ENCODE measurements around the gene PTPN6. TPM values are rescaled to one million over a fixed set of nuclear protein-coding genes. Genes with fewer than 3 reads are reported as not detected.

The PTPN6 gene
- total RNA-seq, 2 donors from 2014 or later, result 18.7 to 31.4 TPM

DNA sequence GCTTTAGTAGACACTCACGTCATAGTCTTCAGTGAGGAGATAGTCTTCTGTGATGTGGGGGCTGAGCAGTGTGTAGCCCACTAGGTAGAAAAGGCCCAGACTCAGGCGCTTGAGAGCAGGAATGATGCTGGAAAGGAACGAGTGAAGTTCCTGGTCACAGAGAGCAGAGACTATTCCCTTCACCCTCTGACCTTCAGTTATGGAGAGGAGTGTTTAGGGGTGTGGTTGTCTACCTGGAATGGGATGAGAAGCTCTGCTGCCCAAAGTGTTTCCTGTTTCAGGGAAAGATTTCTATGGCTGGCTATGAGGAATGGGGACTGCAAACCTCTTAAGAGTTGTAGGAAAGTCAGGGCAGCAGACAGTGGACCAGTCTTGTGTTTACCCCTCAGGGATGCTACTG is 28.3 kb downstream of the PTPN6 start:
- intact Hi-C loops (cut with DNase I), result no loop called here
- no peak for DNase-seq (ENCODE audit: low spot score)

DNA sequence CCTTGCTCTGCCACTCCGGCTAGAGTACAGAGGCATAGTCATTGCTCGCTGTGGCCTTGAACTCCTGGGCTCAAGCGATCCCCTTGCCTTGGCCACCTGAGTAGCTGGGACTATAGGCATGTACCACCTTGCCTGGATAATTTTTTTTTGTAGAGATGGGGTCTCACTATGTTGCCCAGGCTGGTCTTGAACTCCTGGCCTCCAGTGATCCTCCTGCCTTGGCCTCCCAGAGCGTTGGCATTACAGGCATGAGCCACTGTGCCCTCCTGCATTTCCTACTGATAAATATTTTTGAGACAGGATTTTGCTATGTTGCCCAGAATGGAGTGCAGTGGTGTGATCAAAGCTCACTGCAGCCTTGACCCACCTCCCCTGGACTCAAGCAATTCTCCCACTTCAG is 28.9 kb downstream of the PTPN6 start:
- intact Hi-C loops (cut with DNase I), result no loop called here
- no peak for DNase-seq (ENCODE audit: low spot score)

DNA sequence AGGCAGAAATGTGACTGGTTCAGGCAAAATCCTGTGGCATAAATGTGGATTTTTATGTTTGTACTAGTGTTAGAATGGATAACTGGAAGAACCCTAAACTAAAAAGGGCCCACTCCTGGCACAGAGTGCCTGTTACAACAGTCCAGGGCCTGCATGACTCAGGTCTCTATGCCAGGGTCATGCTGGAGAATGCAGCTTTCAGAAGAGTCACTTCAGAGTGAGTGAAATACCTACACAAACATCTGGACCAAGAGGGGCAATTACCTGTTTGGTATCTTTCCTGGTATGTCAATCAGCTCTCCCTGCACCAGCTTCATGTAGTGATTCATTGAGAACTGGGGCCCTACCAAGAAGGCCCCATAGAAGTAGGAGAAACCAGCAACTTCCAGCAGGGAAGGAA is 29.6 kb downstream of the PTPN6 start:
- no peak for DNase-seq (ENCODE audit: low spot score)
- intact Hi-C loops (cut with DNase I), result no loop called here

DNA sequence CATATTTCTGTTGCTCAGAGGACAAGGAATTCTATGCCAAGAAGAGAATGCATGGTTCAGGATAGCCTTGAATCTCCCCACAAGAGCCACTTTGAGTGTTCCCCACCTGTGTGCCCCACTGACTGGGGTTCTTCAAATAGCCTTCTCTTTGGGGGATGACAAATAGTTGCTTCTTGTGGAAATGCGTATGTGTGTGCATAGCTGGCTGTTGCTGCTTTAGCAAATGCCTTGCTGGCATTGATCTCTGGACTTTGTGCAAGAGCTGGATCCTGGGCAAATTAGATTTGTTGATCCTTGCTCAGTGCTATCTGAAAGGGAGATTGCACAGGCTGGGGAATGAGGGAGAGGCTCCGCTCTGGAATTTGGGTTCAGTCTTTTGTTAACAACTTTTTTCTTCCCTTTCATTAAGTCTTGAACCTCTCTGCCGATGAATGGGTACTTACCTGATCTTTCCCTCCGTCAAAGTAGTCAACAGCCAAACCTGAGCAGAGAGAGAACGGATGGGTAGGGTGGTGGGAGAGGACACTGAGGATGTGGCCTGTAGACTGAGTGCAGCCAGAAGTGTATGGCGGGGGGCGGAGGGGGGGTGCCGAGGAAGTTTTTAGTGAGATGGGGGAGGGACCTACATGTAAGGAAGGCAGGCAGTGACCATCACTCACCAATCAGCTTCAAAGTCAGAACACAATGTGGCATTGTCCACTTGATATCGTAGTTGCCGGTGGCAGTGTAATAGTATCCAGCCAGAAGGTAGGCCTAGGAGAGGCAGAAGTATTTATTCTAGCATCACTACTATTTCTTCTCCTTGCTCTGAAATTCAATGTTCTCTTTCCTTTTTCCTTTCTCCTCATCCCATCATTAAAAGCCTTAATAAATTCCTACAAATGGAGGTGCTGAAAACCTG is 30.2 kb downstream of the PTPN6 start:
- intact Hi-C loops (cut with DNase I), result no loop called here
- no peak for DNase-seq (ENCODE audit: low spot score)

DNA sequence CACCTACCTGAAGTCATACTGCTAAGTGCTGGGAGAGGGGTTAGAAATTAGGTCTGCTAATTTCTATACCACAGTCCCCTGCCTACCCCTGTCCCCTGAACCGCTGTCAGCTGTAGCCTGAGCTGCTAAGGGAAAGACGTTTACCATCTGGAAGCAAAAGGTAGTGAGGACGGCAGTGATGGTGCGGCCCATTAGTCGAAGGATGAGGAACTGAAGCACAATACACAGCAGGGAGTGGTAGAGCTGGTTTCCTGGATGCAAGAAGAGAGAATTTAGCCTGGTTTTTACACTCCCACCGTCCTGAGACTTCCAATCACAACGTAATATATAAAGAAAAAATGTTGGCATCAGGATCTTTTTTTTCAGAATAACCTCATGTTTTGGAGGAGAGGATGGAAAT is 31.4 kb downstream of the PTPN6 start:
- no peak for DNase-seq (ENCODE audit: low spot score)
- intact Hi-C loops (cut with DNase I), result no loop called here

DNA sequence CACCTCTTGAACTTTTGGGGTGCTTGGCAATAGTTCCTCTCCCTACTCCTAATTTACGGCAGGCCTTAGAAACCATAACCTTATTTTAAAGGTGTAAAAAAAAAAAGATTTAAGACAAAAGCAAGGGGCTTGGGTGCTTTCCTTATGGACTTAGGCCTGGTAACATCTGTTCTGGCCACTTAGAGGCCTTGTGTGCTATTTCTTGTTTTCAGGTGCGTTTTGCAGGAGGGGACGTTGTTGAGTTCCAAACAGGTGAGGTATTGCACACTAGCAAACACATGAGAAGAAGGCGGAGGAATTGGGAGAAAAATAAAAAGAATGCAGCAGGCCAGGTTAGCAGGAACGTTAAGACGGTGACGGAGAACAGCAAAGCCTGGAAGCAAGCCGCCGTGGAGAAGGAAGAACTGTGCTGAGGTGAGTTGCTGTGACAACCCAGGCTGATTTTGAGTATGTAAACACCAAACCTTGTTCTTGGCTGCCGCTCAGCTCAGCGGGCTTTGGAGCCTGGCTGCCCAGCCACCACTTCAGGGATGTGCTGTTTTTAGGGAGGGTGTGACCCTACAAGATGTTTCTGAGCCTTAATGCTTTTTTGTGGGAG is 36.9 kb downstream of the PTPN6 start:
- intact Hi-C loops (cut with DNase I), result no loop called here
- DNase-seq (ENCODE audit: low spot score), result no peak

DNA sequence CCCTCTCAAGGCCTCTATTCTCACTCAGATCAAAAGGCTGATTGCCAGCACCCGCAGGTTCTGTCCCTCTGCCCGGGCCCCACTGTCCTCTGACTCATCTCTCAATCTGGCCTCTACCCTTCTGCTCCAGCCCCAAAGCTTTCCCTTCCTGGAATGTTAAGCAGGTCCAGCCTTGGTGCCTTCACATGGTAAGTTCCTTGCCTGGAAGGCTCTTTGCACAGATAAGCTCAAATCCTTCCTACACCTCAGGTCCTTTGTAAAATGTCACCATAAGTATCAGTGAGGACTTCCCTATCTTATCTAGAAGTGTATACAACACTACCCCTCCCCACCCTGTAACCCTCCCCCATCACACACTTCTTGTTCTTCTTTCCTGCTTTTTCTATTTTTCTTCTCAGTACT is 44.9 kb downstream of the PTPN6 start:
- intact Hi-C loops (cut with DNase I), result no loop called here
- no peak for DNase-seq (ENCODE audit: low spot score)

DNA sequence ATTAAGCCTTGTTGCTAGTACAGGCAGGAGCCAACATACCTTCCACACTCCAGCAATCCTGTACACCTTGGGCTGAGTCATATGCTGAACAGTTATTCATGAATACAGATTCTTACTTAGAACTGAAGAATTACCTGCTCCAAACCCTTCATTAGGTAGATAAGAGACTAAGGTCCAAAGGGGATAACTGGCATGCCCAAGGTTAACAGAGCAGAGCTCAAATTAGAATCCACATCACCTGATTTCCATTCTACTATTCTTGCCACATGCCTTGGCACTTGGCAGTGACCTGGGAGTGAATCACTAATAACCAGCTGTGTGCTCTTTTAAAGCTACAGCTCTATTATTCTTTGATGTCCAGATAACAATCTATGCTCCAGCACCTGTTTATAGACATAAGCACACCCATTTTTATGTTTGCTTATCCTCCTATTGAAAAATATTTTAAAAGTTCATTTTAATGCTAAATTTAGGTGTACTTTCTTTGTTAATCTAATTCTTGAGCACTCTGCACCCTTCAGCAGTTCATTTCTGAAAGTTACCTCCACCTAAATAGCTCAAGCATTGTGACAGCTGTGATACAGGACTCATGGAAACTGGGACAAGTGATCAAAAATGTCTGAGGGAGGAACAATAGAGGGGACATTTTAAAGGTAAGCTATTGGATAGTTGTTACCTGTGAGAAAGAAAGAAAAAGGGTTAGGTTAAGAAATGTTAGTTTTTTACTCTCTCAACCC is 47.7 kb downstream of the PTPN6 start:
- intact Hi-C loops (cut with DNase I), result no loop called here
- DNase-seq (ENCODE audit: low spot score), result no peak

DNA sequence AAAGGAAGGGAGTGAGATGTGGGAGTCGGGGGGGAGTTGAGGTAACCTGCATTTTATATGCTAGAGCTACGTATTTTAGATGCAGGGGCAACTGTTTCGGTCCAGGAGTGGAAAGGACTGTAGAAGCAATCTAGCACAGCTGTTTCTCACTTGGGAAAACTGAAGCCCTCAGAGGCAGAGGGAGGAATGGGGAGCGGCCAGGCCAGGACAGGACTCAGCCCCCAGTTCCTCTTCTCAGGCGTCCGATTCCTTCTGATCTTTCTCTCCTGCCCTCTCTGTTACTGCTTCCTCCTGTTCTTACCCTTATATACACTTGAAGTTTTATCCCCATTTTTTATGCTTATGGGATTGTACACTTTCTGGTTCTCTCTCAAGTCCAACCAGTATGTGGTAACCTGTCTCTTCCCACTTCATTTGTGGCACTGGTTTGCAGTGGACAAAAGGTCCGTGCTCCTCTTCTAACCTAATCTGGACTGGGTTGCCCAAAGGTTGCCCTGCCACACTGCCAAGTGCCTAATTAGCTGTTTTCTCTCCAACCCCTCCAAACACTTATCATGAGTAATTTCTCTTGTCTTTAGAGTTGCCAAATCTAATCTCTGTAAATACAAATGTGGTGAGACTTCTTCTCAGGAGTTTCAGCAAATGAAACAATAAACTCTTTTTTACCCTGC is 50.9 kb downstream of the PTPN6 start:
- no peak for DNase-seq (ENCODE audit: low spot score)
- intact Hi-C loops (cut with DNase I), result no loop called here

DNA sequence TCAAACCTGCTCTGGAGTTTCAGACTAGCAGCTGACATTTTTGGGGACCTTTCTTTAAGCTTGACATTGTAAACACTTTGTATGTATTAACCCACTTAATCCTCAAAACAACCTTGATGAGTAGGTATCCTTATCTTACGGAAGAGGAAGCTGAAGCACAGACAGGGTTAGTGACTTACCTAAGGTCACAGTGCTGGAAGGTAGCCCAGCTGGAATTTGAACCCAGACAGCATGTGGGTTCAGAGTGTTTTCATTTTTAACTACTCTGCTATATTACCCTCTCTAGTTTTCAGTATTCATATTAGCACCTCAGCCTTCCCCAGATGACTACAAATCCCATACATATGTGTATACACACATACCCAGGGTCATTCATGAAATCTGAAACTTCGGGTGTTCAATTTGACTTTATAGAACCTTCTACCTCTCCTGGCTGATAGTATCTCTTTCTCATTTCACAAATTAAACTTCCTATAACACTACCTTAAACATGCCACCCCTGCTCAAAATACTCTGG is 53.2 kb downstream of the PTPN6 start:
- intact Hi-C loops (cut with DNase I), result no loop called here
- no peak for DNase-seq (ENCODE audit: low spot score)

DNA sequence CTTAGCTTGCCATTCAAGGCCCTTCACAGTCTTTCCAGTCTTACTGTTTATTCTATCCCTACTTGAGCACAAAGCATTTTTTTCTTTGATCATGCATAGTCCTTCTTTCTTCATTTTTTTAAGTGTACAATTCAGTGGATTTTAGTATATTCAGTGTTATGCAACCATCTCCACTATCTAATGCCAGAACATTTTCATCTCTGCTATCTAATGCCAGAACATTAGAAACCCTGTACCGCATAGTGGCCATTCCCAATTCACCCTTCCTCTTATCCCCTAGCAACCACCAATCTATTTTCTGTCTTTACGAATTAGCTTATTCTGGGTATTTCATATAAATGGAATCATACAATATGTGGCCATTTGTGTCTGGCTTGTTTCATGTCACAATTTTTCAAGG is 53.7 kb downstream of the PTPN6 start:
- no peak for DNase-seq (ENCODE audit: low spot score)
- intact Hi-C loops (cut with DNase I), result no loop called here

DNA sequence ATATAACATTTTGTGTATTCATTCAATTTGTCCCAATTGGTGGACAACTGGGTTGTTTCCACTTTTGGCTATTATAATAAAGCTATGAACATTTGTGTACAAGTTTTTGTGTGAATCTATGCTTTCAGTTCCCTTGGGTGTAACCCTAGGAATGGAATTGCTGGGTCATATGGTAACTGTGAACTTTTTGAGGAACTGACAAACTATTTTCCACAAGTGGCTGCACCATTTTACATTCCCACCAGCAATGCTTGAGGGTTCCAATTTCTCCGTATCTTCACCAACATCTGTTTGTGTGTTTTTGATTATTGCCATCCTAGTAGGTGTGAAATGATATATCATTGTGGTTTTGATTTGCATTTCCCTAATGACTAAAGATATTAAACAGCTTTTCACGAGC is 54.2 kb downstream of the PTPN6 start:
- intact Hi-C loops (cut with DNase I), result no loop called here
- DNase-seq (ENCODE audit: low spot score), result no peak

DNA sequence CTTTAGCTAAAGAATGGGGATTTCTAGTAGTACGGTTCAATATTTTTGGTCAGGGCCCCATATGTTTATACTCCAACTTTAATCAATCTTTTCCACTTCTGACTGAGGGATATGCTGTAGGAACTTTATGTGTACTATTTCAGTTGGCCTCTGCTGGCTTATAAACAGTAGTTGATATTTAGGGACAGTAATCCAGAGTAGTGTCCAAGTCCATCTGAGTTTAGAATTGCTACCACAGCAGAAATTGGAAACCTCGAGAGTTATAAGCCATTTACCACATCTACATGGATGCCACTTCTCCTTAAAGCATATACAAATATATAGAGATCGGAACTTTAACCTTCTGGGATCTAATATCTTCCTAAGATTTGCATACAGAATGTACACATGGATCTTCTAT is 55.5 kb downstream of the PTPN6 start:
- DNase-seq (ENCODE audit: low spot score), result no peak
- intact Hi-C loops (cut with DNase I), result no loop called here

DNA sequence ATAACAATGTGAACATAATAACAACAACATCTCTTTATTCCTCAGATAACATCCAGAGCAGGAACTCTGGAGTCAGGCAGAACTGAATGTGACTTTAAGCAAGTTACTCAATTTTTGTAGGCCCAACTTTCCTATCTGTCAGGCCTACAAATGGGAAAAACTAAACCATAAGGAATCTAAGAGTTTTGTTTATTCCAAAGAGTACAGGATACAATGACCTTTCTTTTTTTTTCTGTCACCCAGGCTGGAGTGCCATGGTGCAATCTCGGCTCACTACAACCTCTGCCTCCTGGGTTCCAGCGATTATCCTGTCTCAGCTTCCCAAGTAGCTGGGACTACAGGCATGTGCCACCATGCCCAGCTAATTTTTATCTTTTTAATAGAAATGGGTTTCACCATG is 57.7 kb downstream of the PTPN6 start:
- intact Hi-C loops (cut with DNase I), result no loop called here
- no peak for DNase-seq (ENCODE audit: low spot score)

DNA sequence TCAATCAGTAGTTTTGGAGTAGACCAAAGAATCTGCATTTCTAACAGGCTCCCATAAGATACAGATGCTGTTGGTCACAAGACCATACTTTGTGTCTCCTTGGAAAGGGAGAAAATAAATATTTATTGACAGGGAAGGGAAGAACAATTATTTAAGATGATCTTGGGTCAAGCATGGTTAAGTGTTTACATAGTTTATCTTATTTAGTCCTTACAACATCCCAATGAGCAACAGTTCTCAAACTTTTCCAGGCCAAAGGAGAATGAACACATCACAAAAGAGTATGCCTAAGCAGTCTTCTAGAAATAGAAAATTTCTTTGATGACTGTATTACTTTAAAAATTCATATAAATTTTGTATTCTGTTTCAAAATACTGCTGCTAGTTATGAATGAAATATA is 58.4 kb downstream of the PTPN6 start:
- intact Hi-C loops (cut with DNase I), result no loop called here
- DNase-seq (ENCODE audit: low spot score), result no peak

Small RNA genes within 50 kb of the gene (microRNA-seq; reads per million reads assigned to microRNA genes)
- gene MIR141 (ENCODE audit: borderline microRNAs expressed in 2 of 2) (2.9 to 14.9 reads per million in 2 donors), gene MIR200C (ENCODE audit: borderline microRNAs expressed in 2 of 2) (63.2 to 110 reads per million in 2 donors)

Other genes starting within 250 kb of the PTPN6 start
- gene COPS7A, start 227.3 kb upstream of the PTPN6 start, total RNA-seq, result 10 to 100 TPM; 46.0 to 54.5 TPM
- 100 to 1,000 TPM; 106 to 145 TPM for gene MLF2, start 198.2 kb upstream of the PTPN6 start, total RNA-seq
- gene PTMS, start 185.0 kb upstream of the PTPN6 start, total RNA-seq, result 100 to 1,000 TPM; 373 to 398 TPM
- 1 to 10 TPM in 1 of 2 donors, under 1 TPM in 1; 0.57 to 1.2 TPM for gene LAG3, start 178.8 kb upstream of the PTPN6 start, total RNA-seq
- 10 to 100 TPM; 12.9 to 36.0 TPM for gene CD4, start 161.8 kb upstream of the PTPN6 start, total RNA-seq
- 1 to 10 TPM; 3.9 to 5.1 TPM for gene GPR162, start 129.5 kb upstream of the PTPN6 start, total RNA-seq
- gene P3H3, start 122.9 kb upstream of the PTPN6 start, total RNA-seq, result 10 to 100 TPM; 37.7 to 59.9 TPM
- 1 to 10 TPM; 3.6 to 4.0 TPM for gene GNB3, start 110.4 kb upstream of the PTPN6 start, total RNA-seq
- under 1 TPM; 0.46 to 0.52 TPM for gene CDCA3, start 100.1 kb upstream of the PTPN6 start, total RNA-seq
- 10 to 100 TPM; 87.0 to 91.1 TPM for gene USP5, start 99.2 kb upstream of the PTPN6 start, total RNA-seq
- 100 to 1,000 TPM; 303 to 366 TPM for gene TPI1, start 83.8 kb upstream of the PTPN6 start, total RNA-seq
- 1 to 10 TPM; 4.9 to 6.9 TPM for gene SPSB2, start 78.1 kb upstream of the PTPN6 start, total RNA-seq
- 1 to 10 TPM; 5.3 to 6.7 TPM for gene LRRC23, start 46.5 kb upstream of the PTPN6 start, total RNA-seq
- gene ENO2, start 36.8 kb upstream of the PTPN6 start, total RNA-seq, result 10 to 100 TPM; 45.6 to 57.1 TPM
- 100 to 1,000 TPM in 1 of 2 donors, 10 to 100 TPM in 1; 97.0 to 106 TPM for gene ATN1, start 23.4 kb upstream of the PTPN6 start, total RNA-seq
- gene RNU7-1, start 7.5 kb upstream of the PTPN6 start, total RNA-seq, result not detected
- gene C12orf57, start 7.3 kb upstream of the PTPN6 start, total RNA-seq, result 100 to 1,000 TPM; 189 to 206 TPM
- 100 to 1,000 TPM in 1 of 2 donors, 10 to 100 TPM in 1; 98.8 to 110 TPM for gene PHB2, start 19.3 kb downstream of the PTPN6 start, total RNA-seq
- 10 to 100 TPM; 38.4 to 43.9 TPM for gene EMG1, start 19.6 kb downstream of the PTPN6 start, total RNA-seq
- gene LPCAT3, start 67.1 kb downstream of the PTPN6 start, total RNA-seq, result 10 to 100 TPM; 24.2 to 29.0 TPM
- 100 to 1,000 TPM; 585 to 986 TPM for gene C1S, start 109.4 kb downstream of the PTPN6 start, total RNA-seq
- gene C1R, start 141.1 kb downstream of the PTPN6 start, total RNA-seq, result 1,000 to 10,000 TPM; 1,008 to 1,686 TPM
- 100 to 1,000 TPM in 1 of 2 donors, 10 to 100 TPM in 1; 79.5 to 122 TPM for gene C1RL, start 157.9 kb downstream of the PTPN6 start, total RNA-seq
- 1 to 10 TPM; 5.1 to 5.7 TPM for gene RBP5, start 177.5 kb downstream of the PTPN6 start, total RNA-seq
- gene CLSTN3, start 179.0 kb downstream of the PTPN6 start, total RNA-seq, result 10 to 100 TPM; 31.0 to 31.7 TPM
- gene PEX5, start 238.3 kb downstream of the PTPN6 start, total RNA-seq, result 10 to 100 TPM; 34.7 to 39.6 TPM